A549 (cell line): ENCODE data around the gene CTNNA1. TPM values are rescaled to one million over a fixed set of nuclear protein-coding genes. Genes with fewer than 3 reads are reported as not detected.
"Not testable (repeated sequence)": the region's sequence is repeated elsewhere in the genome, so short reads cannot be mapped to it uniquely, and the experiment has no call there.

Source experiments
- ATAC-seq, 2 experiments: fragments of 200-7000 bp in 1 of 2; fragments of >200 bp in 1 of 2; cut with Nextera tagmentation in 1 of 2; cut with Tn5 transposase in 1 of 2; 3 replicates each; pipeline versions ENCODE4 v1.8.0 to v1.9.1; 2018 to 2020; ENCODE audit warnings: mild to moderate bottlenecking in 1 of 2, moderate library complexity in 1 of 2
- CTCF ChIA-PET: fragments of 300-600 bp; sonication (Branson Sonifier 250); formaldehyde crosslinking; extraction: SDS; loops from one replicate; lab custom pipeline; 2021; ENCODE audit warnings: antibody characterized with exemption, inconsistent platforms; lab: Yijun Ruan, JAX
- POLR2A ChIA-PET: fragments of 350-600 bp; formaldehyde crosslinking; extraction: SDS; loops from one replicate; lab custom pipeline; 2021; ENCODE audit warnings: antibody characterized with exemption, inconsistent platforms; lab: Yijun Ruan, JAX
- DNase-seq, 2 experiments: peaks; one replicate each; pipeline versions ENCODE4 v3.0.0 to v3.0.0-alpha.2; 2011 to 2016; ENCODE audit warnings: low read depth in 1 of 2, low spot score in 1 of 2
- FAIRE-seq: peaks from 2 replicates; lab custom pipeline; 2011; peaks lifted over from hg19 to GRCh38; lab: Jason Lieb, UNC
- H3K27ac ChIP-seq, 2 experiments: fragments of >200 bp; sonication (Bioruptor Twin); formaldehyde crosslinking; 3 replicates each; pipeline ENCODE4 v1.5.1; 2016 to 2017
- H3K4me1 ChIP-seq: fragments of >200 bp; sonication (Bioruptor Twin); formaldehyde crosslinking; 3 replicates; pipeline ENCODE4 v1.6.1; 2016
- H3K4me2 ChIP-seq: fragments of >200 bp; sonication (Bioruptor Twin); formaldehyde crosslinking; 3 replicates; pipeline ENCODE4 v1.6.1; 2016
- H3K4me3 ChIP-seq: fragments of >200 bp; sonication (Bioruptor Twin); formaldehyde crosslinking; 3 replicates; pipeline ENCODE4 v1.5.1; 2016
- H3K9me3 ChIP-seq: fragments of >200 bp; sonication (Bioruptor Twin); formaldehyde crosslinking; 3 replicates; pipeline ENCODE4 v1.6.1; 2016
- BHLHE40 ChIP-seq: IDR thresholded peaks from 2 replicates; pipeline ENCODE4 v1.6.1; 2012; ENCODE audit warnings: low read depth, low read length, inconsistent platforms
- CBX8 ChIP-seq: fragments of 200-600 bp; sonication (generic); IDR thresholded peaks from 2 replicates; pipeline ENCODE4 v1.6.1; 2016
- EHMT2 ChIP-seq: fragments of 200-600 bp; sonication (generic); IDR thresholded peaks from 2 replicates; pipeline ENCODE4 v1.6.1; 2016; ENCODE audit warnings: antibody characterized with exemption, low read depth, mild to moderate bottlenecking, moderate library complexity
- FOSB ChIP-seq: fragments of 250-450 bp; sonication (Bioruptor Pico); IDR thresholded peaks from 2 replicates; pipeline ENCODE4 v1.5.0; 2020; ENCODE audit warnings: mild to moderate bottlenecking, moderate library complexity
- GATA3 ChIP-seq: IDR thresholded peaks from 2 replicates; pipeline ENCODE4 v1.6.1; 2012; ENCODE audit warnings: borderline replicate concordance
- JUNB ChIP-seq: fragments of >200 bp; sonication (Bioruptor Twin); formaldehyde crosslinking; IDR thresholded peaks from 2 replicates; pipeline ENCODE4 v1.6.1; 2016
- MAFK ChIP-seq: fragments of 450-650 bp; IDR thresholded peaks from 2 replicates; pipeline ENCODE4 v1.6.1; 2014; ENCODE audit not compliant: partially characterized antibody
- MAZ ChIP-seq: fragments of 150-350 bp; IDR thresholded peaks from 2 replicates; pipeline ENCODE4 v1.6.1; 2014; ENCODE audit warnings: antibody characterized with exemption, low read depth, low read length, borderline replicate concordance
- MYC ChIP-seq: IDR thresholded peaks from 2 replicates; pipeline ENCODE4 v1.6.1; 2012; ENCODE audit warnings: mild to moderate bottlenecking, inconsistent platforms, low read length, improper control_type of control experiment, borderline replicate concordance
- RAD21 ChIP-seq, 2 experiments: fragments of >200 bp in 1 of 2; sonication (Bioruptor Twin) in 1 of 2; formaldehyde crosslinking in 1 of 2; IDR thresholded peaks in 1 of 2; conservative IDR thresholded peaks in 1 of 2; 2 replicates in 1 of 2; 3 replicates in 1 of 2; pipeline ENCODE4 v1.6.1; 2012 to 2018; ENCODE audit warnings: inconsistent platforms in 1 of 2
- RNF2 ChIP-seq: fragments of 200-600 bp; sonication (generic); IDR thresholded peaks from 2 replicates; pipeline ENCODE4 v1.6.1; 2016; ENCODE audit warnings: low read depth, mild to moderate bottlenecking, antibody characterized with exemption, moderate library complexity, borderline replicate concordance
- SMC3 ChIP-seq: fragments of >200 bp; sonication (Bioruptor Twin); formaldehyde crosslinking; IDR thresholded peaks from 3 replicates; pipeline ENCODE4 v1.6.1; 2018; ENCODE audit warnings: inconsistent platforms
- TP53 ChIP-seq: fragments of 250-450 bp; sonication (Bioruptor Pico); IDR thresholded peaks from 2 replicates; pipeline ENCODE4 v1.5.0; 2021; ENCODE audit warnings: mild to moderate bottlenecking, moderate library complexity
- ZFP36 ChIP-seq: fragments of 450-650 bp; IDR thresholded peaks from 2 replicates; pipeline ENCODE4 v1.6.1; 2014; ENCODE audit warnings: borderline replicate concordance; ENCODE audit not compliant: partially characterized antibody
- WGBS: methylation state at CpG from one replicate; pipeline ENCODE4 v1.1.6; 2017; ENCODE audit errors: missing lambda C conversion rate; 5-methylcytosine and 5-hydroxymethylcytosine counted together
- polyA plus RNA-seq, 4 experiments: library from polyadenylated mRNA; depleted of rRNA in 3 of 4; stranded (reverse); fragments of >200 nt; fragmentation: RNase III in 1 of 4; extraction: RNeasy Plus Mini Kit Qiagen cat#74134 plus additional on column Dnase treatment in 1 of 4; gene quantifications; 2 replicates in 3 of 4; 3 replicates in 1 of 4; pipeline ENCODE4 v1.2.3, GENCODE V29; 2011 to 2017
- TF ChIP-seq, protein P1 (sequence below): fragments of 250-450 bp; sonication (Bioruptor Pico); IDR thresholded peaks from 2 replicates; pipeline ENCODE4 v1.5.0; 2021; ENCODE audit warnings: mild to moderate bottlenecking, moderate library complexity, borderline replicate concordance
- TF ChIP-seq, protein P2 (sequence below): fragments of 250-450 bp; sonication (Bioruptor Pico); IDR thresholded peaks from 2 replicates; pipeline ENCODE4 v1.5.0; 2020; ENCODE audit warnings: low read depth, mild to moderate bottlenecking, moderate library complexity
- TF ChIP-seq, protein P3 (sequence below): fragments of 450-650 bp; IDR thresholded peaks from 2 replicates; pipeline ENCODE4 v1.6.1; 2014; ENCODE audit warnings: antibody characterized with exemption
- TF ChIP-seq, protein P4 (sequence below): IDR thresholded peaks from 2 replicates; pipeline ENCODE4 v1.6.1; 2012

The CTNNA1 gene
- polyA plus RNA-seq, 2 of the 4 experiments (the other 2 are of a cell fraction), result 154 to 184 TPM

DNA sequence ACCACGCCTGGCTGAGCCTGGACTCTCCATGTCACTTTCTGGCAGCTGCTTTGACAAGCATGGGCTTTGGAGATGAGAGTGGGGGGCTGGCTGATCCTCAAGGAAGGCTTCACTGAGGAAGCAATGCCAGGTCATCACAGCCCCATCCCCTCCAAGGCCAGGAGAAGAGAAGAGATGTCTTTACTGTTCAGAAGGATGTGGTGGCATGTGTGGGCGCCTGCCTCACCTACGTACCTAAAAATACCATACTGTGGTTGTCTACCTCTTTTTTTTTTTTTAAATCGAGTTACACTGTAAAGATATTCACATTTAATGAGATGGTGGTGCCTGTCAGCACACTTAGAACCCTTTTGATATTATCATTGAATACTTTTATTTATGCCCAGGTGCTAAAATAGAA is 26.4 kb upstream of the CTNNA1 start:
- TF ChIP-seq MAFK, result no peak
- TF ChIP-seq, protein P1, sequence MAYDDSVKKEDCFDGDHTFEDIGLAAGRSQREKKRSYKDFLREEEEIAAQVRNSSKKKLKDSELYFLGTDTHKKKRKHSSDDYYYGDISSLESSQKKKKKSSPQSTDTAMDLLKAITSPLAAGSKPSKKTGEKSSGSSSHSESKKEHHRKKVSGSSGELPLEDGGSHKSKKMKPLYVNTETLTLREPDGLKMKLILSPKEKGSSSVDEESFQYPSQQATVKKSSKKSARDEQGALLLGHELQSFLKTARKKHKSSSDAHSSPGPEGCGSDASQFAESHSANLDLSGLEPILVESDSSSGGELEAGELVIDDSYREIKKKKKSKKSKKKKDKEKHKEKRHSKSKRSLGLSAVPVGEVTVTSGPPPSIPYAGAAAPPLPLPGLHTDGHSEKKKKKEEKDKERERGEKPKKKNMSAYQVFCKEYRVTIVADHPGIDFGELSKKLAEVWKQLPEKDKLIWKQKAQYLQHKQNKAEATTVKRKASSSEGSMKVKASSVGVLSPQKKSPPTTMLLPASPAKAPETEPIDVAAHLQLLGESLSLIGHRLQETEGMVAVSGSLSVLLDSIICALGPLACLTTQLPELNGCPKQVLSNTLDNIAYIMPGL (CRISPR knock-in tag), result no peak
- no peak for TF ChIP-seq RNF2
- TF ChIP-seq GATA3, result no peak
- no peak for TF ChIP-seq TP53
- no peak for TF ChIP-seq MYC
- no peak for TF ChIP-seq FOSB (CRISPR knock-in tag)
- TF ChIP-seq, protein P2, sequence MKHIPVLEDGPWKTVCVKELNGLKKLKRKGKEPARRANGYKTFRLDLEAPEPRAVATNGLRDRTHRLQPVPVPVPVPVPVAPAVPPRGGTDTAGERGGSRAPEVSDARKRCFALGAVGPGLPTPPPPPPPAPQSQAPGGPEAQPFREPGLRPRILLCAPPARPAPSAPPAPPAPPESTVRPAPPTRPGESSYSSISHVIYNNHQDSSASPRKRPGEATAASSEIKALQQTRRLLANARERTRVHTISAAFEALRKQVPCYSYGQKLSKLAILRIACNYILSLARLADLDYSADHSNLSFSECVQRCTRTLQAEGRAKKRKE, result no peak
- no peak for TF ChIP-seq EHMT2
- no peak for TF ChIP-seq BHLHE40
- no peak for TF ChIP-seq MAZ
- TF ChIP-seq, all 56 proteins: peak for 0
- no peak overlapping the region for H3K27ac ChIP-seq
- H3K4me3 ChIP-seq, result no peak overlapping the region
- no peak for FAIRE-seq
- ChIA-PET CTCF (interaction anchor here (1.4 to 1.6 kb wide), 2 partner anchors 7 to 15 kb away, joined by 4 to 5 read pairs; no protein-coding TSS in a partner anchor), POLR2A (no interaction called here)
- no peak for ATAC-seq
- no peaks in the 10 kb centered on the region for H3K4me1 ChIP-seq
- no peak for DNase-seq
- no peaks in the 10 kb centered on the region for H3K9me3 ChIP-seq
- 65% methylated on average over 3 of the region's 4 CpGs for WGBS
- H3K4me2 ChIP-seq, result no peak overlapping the region

DNA sequence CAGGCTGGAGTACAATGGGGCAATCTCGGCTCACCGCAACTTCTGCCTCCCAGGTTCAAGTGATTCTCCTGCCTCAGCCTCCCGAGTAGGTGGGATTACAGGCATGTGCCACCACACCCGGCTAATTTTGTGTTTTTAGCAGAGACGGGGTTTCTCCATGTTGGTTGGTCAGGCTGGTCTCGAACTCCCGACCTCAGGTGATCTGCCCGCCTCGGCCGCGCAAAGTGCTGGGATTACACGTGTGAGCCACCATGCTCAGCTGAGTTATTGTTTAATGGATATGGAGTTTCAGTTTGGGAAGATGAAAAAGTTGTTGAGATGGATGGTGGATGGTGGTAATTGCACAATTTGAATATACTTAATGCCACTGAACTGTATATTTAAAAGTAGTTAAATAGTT is 22.7 kb upstream of the CTNNA1 start:
- H3K4me3 ChIP-seq, H3K9me3 ChIP-seq, H3K4me1 ChIP-seq, POLR2A ChIA-PET, FAIRE-seq, H3K4me2 ChIP-seq, ATAC-seq, DNase-seq, H3K27ac ChIP-seq: not testable (repeated sequence)
- 74% methylated on average over 12 of the region's 12 CpGs for WGBS
- CTCF ChIA-PET, result interaction anchor here (0.9 kb wide), 1 partner anchor 11 kb away, joined by 4 read pairs; no protein-coding TSS in a partner anchor

DNA sequence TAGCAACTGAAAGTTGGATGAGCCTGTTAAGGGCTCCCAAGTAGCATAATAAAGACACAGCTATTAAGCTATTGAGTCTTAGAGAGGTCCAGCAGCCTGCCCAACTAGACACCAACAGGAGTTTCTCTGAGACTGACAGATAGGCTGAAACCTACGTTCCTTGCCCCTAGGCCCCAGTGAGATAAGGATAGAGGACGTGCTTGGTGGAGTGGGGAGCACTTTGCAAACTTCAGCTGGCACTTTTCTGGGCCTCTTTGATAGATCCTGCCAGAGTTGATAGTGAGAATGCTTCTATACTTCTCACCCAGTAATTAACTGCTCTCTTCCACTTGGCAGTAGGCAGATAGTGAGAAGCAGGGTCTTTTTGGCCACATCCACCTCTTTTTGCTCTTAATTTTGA is 20.8 kb upstream of the CTNNA1 start:
- H3K9me3 ChIP-seq, result no peaks in the 10 kb centered on the region
- FAIRE-seq (no peak), ATAC-seq (no peak), DNase-seq (no peak)
- H3K27ac ChIP-seq, result no peak overlapping the region
- H3K4me3 ChIP-seq, result no peak overlapping the region
- WGBS, result 28% methylated on average over 2 of the region's 2 CpGs
- ChIA-PET CTCF (interaction anchor here (0.9 kb wide), 1 partner anchor 21 kb away, joined by 3 read pairs; the partner anchor contains the start of gene CTNNA1), POLR2A (no interaction called here)
- TF ChIP-seq, protein P3, sequence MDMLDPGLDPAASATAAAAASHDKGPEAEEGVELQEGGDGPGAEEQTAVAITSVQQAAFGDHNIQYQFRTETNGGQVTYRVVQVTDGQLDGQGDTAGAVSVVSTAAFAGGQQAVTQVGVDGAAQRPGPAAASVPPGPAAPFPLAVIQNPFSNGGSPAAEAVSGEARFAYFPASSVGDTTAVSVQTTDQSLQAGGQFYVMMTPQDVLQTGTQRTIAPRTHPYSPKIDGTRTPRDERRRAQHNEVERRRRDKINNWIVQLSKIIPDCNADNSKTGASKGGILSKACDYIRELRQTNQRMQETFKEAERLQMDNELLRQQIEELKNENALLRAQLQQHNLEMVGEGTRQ, result no peak
- TF ChIP-seq SMC3, result no peak
- no peak for TF ChIP-seq JUNB
- TF ChIP-seq RAD21 (conservative IDR thresholded peaks at IDR 0.05 in 1 of 2, IDR thresholded peaks at IDR 0.05 in 1 of 2), result no peak
- TF ChIP-seq, protein P2, result no peak
- TF ChIP-seq, protein P4, sequence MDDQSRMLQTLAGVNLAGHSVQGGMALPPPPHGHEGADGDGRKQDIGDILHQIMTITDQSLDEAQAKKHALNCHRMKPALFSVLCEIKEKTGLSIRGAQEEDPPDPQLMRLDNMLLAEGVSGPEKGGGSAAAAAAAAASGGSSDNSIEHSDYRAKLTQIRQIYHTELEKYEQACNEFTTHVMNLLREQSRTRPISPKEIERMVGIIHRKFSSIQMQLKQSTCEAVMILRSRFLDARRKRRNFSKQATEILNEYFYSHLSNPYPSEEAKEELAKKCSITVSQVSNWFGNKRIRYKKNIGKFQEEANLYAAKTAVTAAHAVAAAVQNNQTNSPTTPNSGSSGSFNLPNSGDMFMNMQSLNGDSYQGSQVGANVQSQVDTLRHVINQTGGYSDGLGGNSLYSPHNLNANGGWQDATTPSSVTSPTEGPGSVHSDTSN, result no peak
- TF ChIP-seq ZFP36, result no peak
- TF ChIP-seq CBX8, result no peak
- H3K4me1 ChIP-seq, result no peaks in the 10 kb centered on the region
- H3K4me2 ChIP-seq, result no peak overlapping the region
